Fibroblast of skin of back (primary cell): ENCODE data around the gene IDH3A. TPM values are rescaled to one million over a fixed set of nuclear protein-coding genes. Genes with fewer than 3 reads are reported as not detected.

Experiments
- DNase-seq: peaks from one replicate; pipeline ENCODE4 v3.0.0-alpha.2; 2013
- polyA plus RNA-seq, 2 experiments: library from polyadenylated mRNA; unstranded; fragments of 120-200 nt; gene quantifications; one replicate each; pipeline ENCODE4 v1.2.1, GENCODE V29; 2013; ENCODE audit not compliant: insufficient read length in 2 of 2

IDH3A gene
- polyA plus RNA-seq (2013, experiment 1 of 2; ENCODE audit: insufficient read length) = 46.8 TPM
- 38.2 TPM for polyA plus RNA-seq (2013, experiment 2 of 2; ENCODE audit: insufficient read length)

GRCh38 chr15:78149068-78149804 lies at the start of gene IDH3A:
IDH3A (plus strand) TSS chr15:78149362; CDS start chr15:78149404, 42 bp downstream.
- peak; percentile 95 for DNase-seq

- no peak for DNase-seq
Observed at GRCh38 chr15:78100886-78101285, 48.3 kb upstream of the IDH3A start.

DNA sequence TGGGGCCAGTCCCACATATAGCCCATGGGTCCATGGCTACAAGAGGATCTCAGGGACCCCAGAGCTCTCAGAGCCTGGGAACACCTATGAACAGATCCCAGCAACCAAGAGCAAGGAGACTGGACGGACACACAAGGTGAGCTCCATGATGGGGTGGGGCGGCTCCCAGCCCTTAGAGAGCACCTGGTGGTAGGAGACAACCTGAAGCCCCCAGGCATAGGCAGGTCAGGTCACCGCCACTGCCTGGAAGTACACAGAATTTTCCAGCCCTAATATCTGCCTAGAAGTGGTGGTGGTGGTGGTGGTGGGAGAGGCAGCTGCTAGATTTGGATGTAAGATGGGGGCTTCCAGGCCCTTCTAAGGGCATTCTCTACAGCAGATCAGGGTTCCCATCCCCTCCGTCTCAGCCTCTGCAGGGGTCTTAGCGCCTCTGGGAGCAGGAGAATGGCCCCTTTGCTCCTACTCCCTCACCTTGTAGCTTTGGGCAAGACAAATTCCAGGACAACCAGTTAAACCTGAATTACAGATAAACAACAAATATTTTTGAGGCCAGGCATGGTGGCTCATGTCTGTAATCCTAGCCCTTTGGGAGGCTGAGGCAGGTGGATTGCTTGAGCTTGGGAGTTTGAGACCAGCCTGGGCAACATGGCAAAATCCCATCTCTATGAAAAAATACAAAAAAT lies 47.6 kb upstream of the IDH3A start:
- no peak for DNase-seq

DNA sequence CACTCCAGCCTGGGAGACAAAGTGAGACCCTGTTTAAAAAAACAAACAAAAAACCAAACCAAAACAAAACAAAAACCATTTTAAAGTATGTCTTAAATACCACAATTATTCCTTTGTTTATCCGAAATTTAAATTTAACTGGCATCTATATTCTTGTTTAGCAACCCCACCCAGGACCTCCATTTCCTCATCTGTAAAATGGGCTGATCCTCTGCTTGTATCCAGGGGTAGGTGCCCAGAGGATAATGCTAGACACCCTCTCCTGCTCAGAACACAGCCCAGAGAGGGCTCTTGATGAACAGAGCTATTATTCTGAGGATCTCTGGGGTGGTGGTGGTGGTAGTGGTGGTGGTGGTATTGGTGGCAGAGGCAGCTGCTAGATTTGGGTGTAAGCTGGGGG lies 47.0 kb upstream of the IDH3A start:
- DNase-seq = no peak

- DNase-seq = no peak
Observed at GRCh38 chr15:78102741-78103140, 46.4 kb upstream of the IDH3A start.

- no peak for DNase-seq
Observed at GRCh38 chr15:78103406-78104118, 45.6 kb upstream of the IDH3A start.

- DNase-seq = no peak
Observed at GRCh38 chr15:78104119-78104479, 45.1 kb upstream of the IDH3A start.

GRCh38 chr15:78104566-78105475 lies 44.3 kb upstream of the IDH3A start:
- no peak for DNase-seq

DNA sequence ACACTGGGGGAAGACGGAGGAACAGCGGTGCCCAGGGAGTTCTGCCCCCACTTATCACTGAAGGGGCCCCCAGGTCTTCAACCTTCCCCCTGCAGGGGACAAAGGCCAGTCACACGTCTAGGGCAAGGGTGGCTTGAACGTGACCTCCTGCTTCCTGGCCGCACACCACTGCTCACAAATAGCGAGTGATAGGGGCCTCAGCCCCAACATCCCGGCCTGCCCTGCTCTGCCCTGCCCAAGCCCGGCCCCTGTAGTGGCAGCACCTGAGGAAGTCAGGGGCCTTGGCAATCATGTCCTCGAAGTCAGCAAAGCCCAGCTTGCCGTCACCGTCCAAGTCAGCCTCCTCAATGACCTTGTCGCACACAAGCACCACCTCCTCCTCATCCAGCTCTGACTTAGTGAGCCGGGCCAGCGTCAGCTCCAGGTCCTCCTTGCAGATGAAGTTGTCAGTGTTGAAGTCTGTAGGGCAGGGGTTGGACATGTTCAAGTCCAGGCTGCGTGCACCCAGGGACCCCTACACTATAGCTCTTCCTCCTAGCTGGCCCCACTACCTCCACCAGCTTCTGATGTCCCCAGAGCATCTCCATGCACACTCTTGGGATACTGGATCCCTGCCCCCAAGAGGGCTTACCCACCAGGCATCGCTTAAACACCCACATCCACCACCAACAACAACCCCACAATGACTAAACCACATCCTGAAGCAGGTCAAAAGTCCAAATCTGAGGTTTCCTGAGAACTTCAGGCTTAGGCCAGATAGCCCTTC lies 43.5 kb upstream of the IDH3A start:
- DNase-seq = no peak

DNA sequence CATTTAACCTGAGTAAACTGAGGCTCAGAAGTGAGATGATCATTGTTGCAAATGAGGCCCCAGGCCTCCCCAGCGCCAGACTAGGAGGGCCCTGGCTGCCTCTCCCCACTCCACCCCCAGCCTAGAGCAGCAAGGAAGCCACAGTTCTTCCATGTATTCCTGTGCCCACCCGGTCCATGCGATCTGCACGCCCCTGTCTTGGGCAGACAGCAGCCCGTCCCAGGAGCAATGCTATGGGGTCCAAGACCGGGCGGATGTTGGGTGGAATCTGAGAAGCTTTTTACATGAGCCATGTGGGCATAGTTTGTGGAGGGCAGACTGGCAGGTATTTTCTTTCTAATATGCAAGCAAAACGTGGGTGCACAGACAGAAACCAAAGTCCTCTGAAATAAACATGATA lies 41.7 kb upstream of the IDH3A start:
- DNase-seq = no peak

- DNase-seq = peak; percentile 87
Observed at GRCh38 chr15:78108300-78109084, 40.7 kb upstream of the IDH3A start.

GRCh38 chr15:78109156-78109555 lies 40.0 kb upstream of the IDH3A start:
- DNase-seq = no peak

DNA sequence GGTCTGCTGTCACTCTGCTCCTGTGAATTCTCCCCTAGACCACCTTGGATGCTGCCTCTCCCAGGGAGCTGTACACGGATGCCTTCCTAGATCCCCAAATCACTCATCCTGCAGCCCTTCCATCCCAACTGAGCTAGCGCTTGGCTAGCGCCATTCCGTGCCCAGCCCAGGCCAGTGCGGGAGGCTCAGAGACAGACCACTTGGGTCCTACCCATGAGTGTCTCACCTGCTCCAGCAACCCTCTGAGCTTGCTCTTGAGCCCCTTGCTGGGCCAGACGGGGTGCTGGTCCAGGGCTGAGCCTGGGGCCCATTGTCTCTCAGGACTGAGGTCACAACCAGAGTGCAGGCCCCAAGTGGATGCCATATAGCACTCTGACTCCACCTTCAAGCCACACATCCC lies 39.1 kb upstream of the IDH3A start:
- no peak for DNase-seq

- DNase-seq = no peak
Observed at GRCh38 chr15:78110916-78111475, 38.2 kb upstream of the IDH3A start.

GRCh38 chr15:78111788-78112187 lies 37.4 kb upstream of the IDH3A start:
- no peak for DNase-seq

DNA sequence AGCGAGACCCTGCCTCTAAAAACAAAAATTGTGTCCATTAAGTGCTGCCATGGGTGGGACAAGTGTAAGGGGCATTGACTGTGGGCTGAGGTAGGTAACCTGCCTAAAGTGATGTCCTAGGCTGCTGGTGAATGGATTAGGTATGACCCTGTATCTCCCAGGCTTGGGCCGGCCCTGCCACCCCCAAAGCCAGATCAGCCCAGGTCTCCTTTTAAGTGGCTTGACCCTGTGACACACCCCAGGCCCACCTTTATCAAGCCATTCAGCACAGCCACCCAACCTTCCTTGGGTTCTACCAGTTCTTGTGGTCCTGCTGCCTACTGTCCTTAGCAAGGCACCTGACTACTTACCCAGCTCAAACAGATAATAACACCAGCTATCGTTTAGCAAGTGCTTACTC lies 36.6 kb upstream of the IDH3A start:
- no peak for DNase-seq

GRCh38 chr15:78120523-78120922 lies 28.6 kb upstream of the IDH3A start:
- DNase-seq = no peak

DNA sequence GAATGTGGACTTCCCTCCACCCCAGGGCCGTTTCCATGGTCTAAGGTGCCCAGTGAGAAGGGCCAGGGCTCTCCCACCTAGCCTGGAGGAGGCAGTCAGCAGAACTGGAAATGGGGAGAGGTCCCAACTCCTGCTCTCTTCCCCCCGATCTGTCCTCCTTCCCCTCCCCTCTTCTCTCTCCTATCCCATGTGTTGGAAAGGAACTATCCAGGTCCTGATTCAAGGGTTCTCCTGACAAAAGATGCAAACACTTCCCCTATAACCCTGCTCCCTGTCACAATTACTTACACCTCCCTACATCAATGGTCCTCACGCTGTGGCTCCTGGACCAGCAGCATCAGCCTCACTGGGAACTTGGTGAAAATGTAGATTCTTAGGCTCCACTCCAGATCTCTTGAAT lies 23.9 kb upstream of the IDH3A start:
- DNase-seq = no peak

- no peak for DNase-seq
Observed at GRCh38 chr15:78127882-78128281, 21.3 kb upstream of the IDH3A start.

- no peak for DNase-seq
Observed at GRCh38 chr15:78129077-78129750, 19.9 kb upstream of the IDH3A start.
